ENCODE results near the gene JADE1. TPM values are rescaled to one million over a fixed set of nuclear protein-coding genes. Genes with fewer than 3 reads are reported as not detected.
A peak's percentile ranks its signal among the peaks of the same experiment; 100 is the strongest.

Gene JADE1
- total RNA-seq, 4 donors from 2014 or later: 14.0 to 38.5 (median 26.0) TPM

GRCh38 chr4:128825226-128825625 is 15.7 kb downstream of the JADE1 start:
- H3K4me1 ChIP-seq: peaks cover 22% of the 10 kb centered on the region
- no peaks in the 10 kb centered on the region for H3K9me3 ChIP-seq
- TF ChIP-seq EP300 (IDR thresholded peaks at IDR 0.05): no peak
- no peak for TF ChIP-seq POLR2AphosphoS5 (IDR thresholded peaks at IDR 0.05)
- TF ChIP-seq, protein P1, sequence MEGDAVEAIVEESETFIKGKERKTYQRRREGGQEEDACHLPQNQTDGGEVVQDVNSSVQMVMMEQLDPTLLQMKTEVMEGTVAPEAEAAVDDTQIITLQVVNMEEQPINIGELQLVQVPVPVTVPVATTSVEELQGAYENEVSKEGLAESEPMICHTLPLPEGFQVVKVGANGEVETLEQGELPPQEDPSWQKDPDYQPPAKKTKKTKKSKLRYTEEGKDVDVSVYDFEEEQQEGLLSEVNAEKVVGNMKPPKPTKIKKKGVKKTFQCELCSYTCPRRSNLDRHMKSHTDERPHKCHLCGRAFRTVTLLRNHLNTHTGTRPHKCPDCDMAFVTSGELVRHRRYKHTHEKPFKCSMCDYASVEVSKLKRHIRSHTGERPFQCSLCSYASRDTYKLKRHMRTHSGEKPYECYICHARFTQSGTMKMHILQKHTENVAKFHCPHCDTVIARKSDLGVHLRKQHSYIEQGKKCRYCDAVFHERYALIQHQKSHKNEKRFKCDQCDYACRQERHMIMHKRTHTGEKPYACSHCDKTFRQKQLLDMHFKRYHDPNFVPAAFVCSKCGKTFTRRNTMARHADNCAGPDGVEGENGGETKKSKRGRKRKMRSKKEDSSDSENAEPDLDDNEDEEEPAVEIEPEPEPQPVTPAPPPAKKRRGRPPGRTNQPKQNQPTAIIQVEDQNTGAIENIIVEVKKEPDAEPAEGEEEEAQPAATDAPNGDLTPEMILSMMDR (IDR thresholded peaks at IDR 0.05): no peak
- no peak for TF ChIP-seq POLR2A (IDR thresholded peaks at IDR 0.05)
- no peak for DNase-seq (ENCODE audit: low spot score in 2 of 2)
- no peak overlapping the region for H3K4me3 ChIP-seq
- no peaks in the 10 kb centered on the region for H3K36me3 ChIP-seq
- WGBS: 72% methylated on average over 7 of the region's 7 CpGs
- no peak overlapping the region for H3K27ac ChIP-seq
- no peaks in the 10 kb centered on the region for H3K27me3 ChIP-seq

- Histone ChIP-seq H3K27ac (no peak overlapping the region), H3K36me3 (peaks cover 5% of the 10 kb centered on the region), H3K4me3 (no peak overlapping the region), H3K4me1 (peaks cover 34% of the 10 kb centered on the region), H3K27me3 (no peaks in the 10 kb centered on the region), H3K9me3 (no peaks in the 10 kb centered on the region)
- TF ChIP-seq EP300 (IDR thresholded peaks at IDR 0.05) (no peak), POLR2AphosphoS5 (IDR thresholded peaks at IDR 0.05) (no peak), POLR2A (IDR thresholded peaks at IDR 0.05) (no peak)
- TF ChIP-seq, protein P1 (IDR thresholded peaks at IDR 0.05): no peak
- DNase-seq (ENCODE audit: low spot score in 2 of 2): no peak
Measured at GRCh38 chr4:128827296-128827695, 17.8 kb downstream of the JADE1 start.

DNA sequence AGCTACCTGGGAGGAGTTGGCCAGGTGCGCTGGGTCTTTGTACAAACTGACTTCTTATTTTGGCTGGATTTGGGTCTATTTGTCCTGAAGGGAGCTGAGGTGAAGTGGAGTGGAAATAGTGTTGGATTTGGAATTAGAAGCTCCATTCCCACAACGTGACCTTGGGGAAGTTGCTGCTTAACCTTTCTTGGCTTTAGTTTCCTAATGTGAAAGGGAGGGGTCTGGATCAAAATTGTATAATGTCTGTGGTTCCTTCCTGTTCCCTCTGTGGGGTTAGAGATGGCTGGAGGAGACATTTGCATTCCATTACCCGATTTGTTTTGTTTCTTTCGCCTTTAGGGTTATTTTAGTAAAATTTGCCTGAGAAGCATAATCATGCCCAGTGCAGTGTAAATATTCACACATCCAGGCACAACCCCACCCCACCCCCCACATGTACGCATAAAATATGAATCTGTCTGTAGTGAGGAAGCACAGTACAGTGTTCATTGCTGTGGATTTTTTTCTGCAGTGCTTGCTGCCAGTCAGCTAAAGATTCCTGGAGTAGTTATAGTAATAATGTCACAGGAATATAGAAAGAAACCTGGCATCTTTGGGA is 21.5 kb downstream of the JADE1 start:
- H3K4me1 ChIP-seq: peaks cover 30% of the 10 kb centered on the region
- H3K4me3 ChIP-seq: no peak overlapping the region
- no peak for DNase-seq (ENCODE audit: low spot score in 2 of 2)
- H3K27ac ChIP-seq: no peak overlapping the region
- H3K27me3 ChIP-seq: no peaks in the 10 kb centered on the region
- peaks cover 12% of the 10 kb centered on the region for H3K36me3 ChIP-seq
- no peaks in the 10 kb centered on the region for H3K9me3 ChIP-seq
- no peak for TF ChIP-seq POLR2AphosphoS5 (IDR thresholded peaks at IDR 0.05)
- TF ChIP-seq POLR2A (IDR thresholded peaks at IDR 0.05): no peak
- TF ChIP-seq, protein P1 (IDR thresholded peaks at IDR 0.05): no peak
- TF ChIP-seq EP300 (IDR thresholded peaks at IDR 0.05): no peak
- 33% methylated on average over 5 of the region's 5 CpGs for WGBS

DNA sequence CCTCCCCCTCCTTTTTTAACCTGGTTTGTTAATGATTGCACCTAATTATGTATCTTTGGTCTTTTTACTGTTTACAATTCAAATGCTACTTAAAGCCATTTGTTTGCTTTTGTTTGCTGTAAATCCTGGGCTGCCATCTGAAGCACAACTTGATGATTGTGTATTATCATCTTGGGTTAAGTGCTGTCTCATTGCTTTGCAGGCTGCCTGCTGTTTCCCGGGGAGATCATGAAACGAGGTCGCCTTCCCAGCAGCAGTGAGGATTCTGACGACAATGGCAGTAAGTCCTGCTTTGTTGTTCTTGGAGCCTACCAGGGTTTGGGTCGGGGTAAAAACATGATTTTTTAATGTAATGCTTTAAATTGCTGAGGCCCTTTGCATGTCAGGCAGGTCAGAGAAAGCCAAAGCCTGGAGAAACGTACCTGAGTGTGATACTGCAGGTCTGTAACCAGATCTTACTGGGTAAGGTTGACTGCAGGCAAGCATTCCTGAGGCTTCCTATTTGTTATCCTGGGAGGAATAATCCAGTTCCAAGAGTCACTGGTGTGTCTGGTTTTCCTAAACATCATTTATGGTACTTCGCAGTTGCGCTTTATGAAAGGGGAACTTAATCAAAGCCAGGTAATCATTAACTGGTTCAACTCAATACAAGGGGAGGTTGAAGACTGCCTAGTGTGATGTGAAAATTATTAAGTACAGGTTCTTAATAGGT is 22.2 kb downstream of the JADE1 start:
- no peaks in the 10 kb centered on the region for H3K27me3 ChIP-seq
- H3K9me3 ChIP-seq: no peaks in the 10 kb centered on the region
- H3K27ac ChIP-seq: peak overlapping the region; percentile 40
- peaks cover 12% of the 10 kb centered on the region for H3K36me3 ChIP-seq
- WGBS: 62% methylated on average over 8 of the region's 8 CpGs
- no peak for DNase-seq (ENCODE audit: low spot score in 2 of 2)
- TF ChIP-seq EP300 (IDR thresholded peaks at IDR 0.05): no peak
- TF ChIP-seq POLR2AphosphoS5 (IDR thresholded peaks at IDR 0.05): no peak
- no peak for TF ChIP-seq POLR2A (IDR thresholded peaks at IDR 0.05)
- TF ChIP-seq, protein P1 (IDR thresholded peaks at IDR 0.05): no peak
- peaks cover 28% of the 10 kb centered on the region for H3K4me1 ChIP-seq
- no peak overlapping the region for H3K4me3 ChIP-seq

DNA sequence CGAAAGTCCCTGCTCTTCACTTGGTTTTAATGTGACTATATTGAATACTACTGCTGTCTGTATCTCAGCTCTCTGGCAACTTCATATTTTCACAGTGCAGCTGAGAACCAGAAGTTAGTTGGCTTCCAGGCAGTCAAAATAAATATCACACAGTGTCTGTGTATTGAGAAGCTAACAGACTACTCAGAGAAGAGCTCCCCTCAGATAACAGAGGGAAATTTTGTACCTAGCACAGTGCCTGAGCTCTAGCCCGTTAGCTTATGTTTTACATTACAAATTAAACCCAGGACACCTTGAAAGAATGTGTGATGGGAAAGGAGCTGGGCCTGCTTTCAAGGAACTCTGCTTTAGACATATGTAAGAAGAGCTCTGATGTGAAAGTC is 22.7 kb downstream of the JADE1 start:
- H3K4me1 ChIP-seq: peaks cover 27% of the 10 kb centered on the region
- H3K36me3 ChIP-seq: peaks cover 12% of the 10 kb centered on the region
- H3K27me3 ChIP-seq: no peaks in the 10 kb centered on the region
- no peak for DNase-seq (ENCODE audit: low spot score in 2 of 2)
- TF ChIP-seq POLR2AphosphoS5 (IDR thresholded peaks at IDR 0.05) (no peak), EP300 (IDR thresholded peaks at IDR 0.05) (no peak), POLR2A (IDR thresholded peaks at IDR 0.05) (no peak)
- TF ChIP-seq, protein P1 (IDR thresholded peaks at IDR 0.05): no peak
- peak overlapping the region; percentile 40 for H3K27ac ChIP-seq
- WGBS: 94% methylated on average over 2 of the region's 2 CpGs
- H3K9me3 ChIP-seq: no peaks in the 10 kb centered on the region
- no peak overlapping the region for H3K4me3 ChIP-seq

Data from suprapubic skin (tissue), 4 donors.